GM19043 (cell line): ENCODE data around the gene FYN.

Experiments
- ATAC-seq: cut with Tn5 transposase; IDR thresholded peaks from one replicate; pipeline ENCODE4 v1.9.1; 2021; ENCODE audit warnings: low read depth; ENCODE audit not compliant: unreplicated experiment

Gene FYN

GRCh38 chr6:111857674-111858337 lies 15.4 kb downstream of the FYN start:
- ATAC-seq: no peak

GRCh38 chr6:111855753-111856152 lies 17.5 kb downstream of the FYN start:
- no peak for ATAC-seq

- ATAC-seq: no peak
Measured at GRCh38 chr6:111854683-111855082, 18.6 kb downstream of the FYN start.

DNA sequence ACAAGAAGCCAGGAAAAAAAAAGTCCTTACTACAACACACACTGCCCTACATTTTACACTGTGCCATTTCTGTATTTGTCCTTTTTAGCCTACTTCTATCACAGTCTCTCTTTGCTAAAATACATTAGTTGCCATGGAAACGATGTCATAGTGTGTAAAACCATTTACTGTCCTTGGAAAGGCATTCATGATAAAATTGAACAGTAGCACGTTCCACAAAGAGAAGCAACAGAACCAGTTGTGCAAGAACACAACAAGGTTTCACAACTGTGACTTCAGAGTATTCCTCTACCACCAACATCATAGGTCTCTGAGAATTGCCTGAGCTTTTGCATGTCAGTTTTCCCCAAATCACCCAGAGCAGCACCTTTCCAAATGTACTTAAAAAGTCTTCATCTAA lies 20.5 kb downstream of the FYN start:
- no peak for ATAC-seq

DNA sequence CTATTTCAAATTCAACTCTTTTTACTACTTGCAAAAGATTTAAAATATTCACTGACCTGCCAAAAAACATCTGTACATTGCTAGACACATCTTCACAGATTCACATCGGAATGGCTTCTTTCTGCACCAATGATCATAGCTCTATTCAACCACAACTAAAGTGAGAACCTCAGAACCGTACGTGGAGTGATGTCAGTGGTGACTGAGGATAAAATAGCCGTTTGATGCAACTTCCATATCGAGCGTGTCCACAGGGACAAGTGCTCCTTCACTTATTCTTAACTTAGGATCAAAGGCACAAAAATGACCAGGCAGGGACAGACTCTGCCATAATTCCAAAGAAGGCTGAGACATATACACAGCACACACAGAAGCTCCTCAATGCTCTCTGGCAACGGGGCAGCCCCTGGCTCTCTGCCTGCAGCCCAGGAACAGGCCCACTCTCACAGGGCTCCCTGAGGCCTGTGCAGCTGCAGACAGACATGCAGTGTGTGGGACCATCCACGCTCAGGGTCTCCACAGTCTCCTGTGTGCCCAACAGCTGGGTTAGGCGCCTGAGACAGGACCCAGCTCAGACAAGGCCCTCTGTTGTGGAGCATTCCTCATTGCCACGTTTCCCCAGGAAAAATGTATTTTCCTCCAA lies 22.8 kb downstream of the FYN start:
- ATAC-seq: peak; percentile 45

DNA sequence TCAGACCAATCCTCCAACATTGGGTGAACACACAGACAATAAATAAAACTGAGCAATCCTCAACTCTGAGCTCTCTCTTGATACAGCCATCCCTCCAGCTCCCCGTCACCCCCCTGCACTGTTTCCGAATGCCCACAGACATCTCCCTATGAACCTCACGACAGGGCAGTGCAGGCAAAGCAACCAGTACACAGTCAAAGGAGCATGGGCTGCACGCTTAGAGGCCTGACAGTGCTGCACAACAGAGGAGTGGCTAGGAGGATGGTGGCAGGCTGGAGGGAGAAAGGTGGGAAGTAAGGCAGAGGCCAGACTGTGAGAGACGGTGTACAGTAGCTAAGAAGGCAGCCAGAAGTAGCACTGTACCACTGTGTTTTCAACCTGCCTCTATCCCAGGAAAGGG lies 24.0 kb downstream of the FYN start:
- ATAC-seq: no peak

GRCh38 chr6:111848262-111848812 lies 24.9 kb downstream of the FYN start:
- ATAC-seq: no peak

DNA sequence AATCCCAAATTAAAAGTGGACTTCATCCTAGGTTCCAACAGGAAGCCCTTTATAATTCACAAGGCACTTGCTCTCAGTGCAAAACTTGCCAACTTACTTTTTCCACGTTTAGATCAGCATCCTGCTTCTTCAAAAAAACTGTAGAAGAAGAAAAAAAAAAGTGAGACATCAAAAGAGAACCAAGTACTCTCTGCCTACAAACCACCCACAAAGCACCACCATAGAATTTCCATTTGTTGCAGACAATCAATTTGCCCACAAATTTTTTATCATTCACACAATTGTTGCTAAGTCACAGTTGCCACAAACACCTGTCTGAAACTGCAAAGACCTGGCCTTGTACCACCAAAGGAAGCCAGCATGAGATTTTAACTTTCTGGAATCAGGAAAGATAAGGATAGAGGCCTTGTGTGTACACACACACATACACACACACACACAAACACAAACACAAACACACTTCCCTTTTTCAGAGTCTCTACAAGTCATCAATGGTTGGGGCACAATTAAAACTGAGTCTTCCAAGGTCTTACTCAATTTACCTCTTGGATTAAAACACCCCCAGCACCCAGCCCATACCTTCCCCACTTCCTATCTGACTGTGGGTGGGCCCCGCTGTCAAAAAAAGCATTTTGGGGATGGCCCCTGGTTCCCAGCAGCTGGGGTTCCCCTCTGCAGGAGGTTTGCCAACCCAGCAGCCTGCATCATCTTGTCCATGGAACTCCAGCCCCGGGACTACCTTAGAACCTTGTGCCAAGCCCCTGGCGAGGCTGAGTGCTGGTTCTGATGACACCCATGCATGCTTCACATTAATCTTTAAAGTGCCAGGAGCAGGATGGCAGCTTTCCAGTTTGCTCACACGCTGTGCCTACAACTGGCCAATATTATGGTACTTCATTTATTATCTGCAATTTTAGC lies 26.5 kb downstream of the FYN start:
- no peak for ATAC-seq

- ATAC-seq: no peak
Measured at GRCh38 chr6:111846066-111846465, 27.2 kb downstream of the FYN start.

DNA sequence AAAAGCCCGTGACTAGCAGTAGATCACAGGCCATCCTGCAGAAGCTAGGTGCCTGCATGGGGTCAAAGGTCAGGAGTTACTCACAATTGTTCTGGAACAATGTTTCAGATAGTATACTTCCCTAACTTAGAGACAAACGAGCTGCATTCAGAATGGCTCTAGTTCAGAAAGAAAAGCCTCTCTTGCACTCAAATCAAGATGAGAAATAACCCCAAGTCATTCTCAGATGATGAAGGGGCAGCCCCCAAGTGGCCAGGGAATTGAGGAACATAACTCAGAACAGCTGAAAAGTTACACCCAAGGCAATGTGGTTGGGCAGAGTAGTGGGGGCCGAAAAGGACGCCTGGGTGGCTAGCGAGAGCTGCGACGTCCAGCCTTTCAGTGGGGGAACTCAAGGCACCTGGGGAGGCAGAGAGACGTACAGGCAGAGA lies 27.8 kb downstream of the FYN start:
- ATAC-seq: peak; percentile 50

DNA sequence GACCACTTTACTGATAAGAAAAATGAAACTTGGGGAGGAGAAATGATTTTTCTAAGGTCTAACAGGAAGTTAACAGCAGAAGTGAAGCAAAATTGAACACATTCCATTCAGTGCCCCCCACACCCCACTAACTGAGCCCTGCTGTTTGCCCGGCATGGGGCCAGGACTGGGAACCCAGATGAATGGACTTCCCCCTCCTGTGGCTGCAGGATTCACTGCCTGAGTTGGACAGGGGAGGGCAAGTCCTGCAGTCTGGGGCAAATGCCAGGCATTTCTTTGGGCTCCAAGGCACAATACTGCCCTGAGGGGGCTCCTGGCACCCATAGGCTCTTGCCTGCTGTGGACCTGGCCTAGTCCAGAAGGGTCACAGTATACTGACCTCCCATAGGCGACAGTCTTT lies 28.3 kb downstream of the FYN start:
- ATAC-seq: no peak

- peak; percentile 41 for ATAC-seq
Measured at GRCh38 chr6:111844376-111844775, 28.9 kb downstream of the FYN start.

- no peak for ATAC-seq
Measured at GRCh38 chr6:111843347-111844147, 29.7 kb downstream of the FYN start.

GRCh38 chr6:111842891-111843290 lies 30.4 kb downstream of the FYN start:
- ATAC-seq: no peak

DNA sequence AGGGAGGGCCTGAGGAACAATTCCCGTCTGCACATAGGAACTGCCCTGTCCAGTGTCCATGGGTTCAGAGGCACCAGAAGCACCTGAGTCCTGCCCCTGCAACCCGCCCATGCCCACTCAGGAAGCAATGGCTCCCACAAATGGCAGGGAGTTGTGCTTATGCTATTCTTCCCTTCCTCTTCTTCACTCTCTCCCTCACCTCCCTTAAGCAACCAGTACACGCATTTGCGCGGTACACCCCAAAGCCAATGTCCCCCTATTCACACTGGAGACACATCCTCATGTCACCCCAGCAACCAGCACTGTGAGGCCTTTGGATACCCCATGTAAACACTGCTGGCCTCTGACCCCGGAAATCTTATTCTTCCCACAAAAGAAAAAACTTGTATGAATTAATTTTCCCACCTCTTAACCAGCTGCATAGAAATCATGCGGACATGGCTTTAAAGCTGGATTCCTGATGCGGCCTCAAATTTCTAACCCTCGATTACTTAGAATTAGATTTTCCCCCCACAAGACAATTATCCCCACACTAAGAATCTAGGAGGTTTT lies 30.9 kb downstream of the FYN start:
- no peak for ATAC-seq

DNA sequence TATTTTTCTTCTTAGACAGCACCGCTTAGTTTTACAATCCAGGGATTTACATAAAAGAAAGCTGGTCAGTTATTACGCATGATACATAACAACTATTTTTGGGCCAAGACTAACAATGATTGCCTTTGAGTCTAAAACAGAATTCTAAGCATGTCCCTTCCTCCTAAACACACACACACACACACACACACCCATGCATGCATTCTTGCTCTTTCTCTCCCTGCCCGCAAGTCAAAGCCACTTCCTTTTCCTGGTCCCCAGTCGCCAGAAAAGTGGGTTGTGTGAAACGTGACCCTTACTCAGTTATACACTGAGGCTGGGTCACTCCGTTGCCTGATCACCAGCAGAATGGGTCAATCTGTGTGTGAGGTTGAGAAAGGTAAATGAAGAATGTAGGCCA lies 31.4 kb downstream of the FYN start:
- ATAC-seq: no peak

DNA sequence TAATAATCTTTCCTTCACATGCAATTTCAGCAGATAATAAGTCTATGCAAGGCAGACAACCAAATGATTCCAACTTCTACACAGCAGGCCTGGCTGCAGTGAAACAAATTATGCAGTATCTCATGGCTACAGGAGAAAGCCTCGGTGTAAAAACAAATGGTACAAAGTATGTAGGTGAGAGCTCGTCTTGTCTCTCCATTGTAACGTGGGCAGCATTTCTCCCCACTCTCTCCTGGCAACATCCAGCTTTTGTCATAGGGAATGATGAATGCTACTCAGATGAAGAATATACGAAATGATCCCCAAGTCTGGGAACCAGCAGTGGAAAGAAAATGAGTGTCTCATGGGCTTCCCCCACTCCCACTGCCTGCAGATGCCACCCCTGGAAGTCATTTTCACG lies 32.4 kb downstream of the FYN start:
- ATAC-seq: no peak

- no peak for ATAC-seq
Measured at GRCh38 chr6:111838749-111839484, 34.3 kb downstream of the FYN start.
